Measurements from ENCODE around the gene EIF4A3.

DNA sequence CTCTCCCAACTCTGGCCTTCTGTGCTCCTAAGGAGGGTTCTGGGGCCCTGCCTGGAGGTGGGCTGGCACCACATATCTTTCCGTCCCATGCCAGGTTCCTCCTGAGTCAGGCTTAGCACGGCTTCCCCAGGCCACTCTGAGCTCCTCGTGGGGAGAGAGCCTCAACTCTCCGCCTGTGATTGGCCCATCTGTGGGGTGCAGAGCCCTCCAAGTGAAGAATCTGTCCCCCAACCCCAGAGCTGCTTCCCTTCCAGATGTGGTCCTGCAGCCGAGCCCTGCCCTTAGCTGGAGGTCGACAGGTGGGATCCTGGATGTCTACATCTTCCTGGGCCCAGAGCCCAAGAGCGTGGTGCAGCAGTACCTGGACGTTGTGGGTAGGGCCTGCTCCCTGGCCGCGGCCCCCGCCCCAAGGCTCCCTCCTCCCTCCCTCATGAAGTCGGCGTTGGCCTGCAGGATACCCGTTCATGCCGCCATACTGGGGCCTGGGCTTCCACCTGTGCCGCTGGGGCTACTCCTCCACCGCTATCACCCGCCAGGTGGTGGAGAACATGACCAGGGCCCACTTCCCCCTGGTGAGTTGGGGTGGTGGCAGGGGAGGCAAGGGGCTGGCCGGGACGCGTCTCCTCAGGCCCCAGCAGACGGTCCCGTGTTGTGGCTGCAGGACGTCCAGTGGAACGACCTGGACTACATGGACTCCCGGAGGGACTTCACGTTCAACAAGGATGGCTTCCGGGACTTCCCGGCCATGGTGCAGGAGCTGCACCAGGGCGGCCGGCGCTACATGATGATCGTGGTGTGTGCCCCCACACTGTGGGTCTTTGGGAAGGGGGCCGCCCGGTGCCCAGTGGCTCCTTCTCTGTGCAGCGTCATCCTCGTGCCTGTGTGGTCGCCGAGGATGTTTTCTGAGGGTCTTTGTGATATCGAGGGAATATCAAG, 38.6 kb downstream of the EIF4A3 start:
- no peak for TF ChIP-seq EZH2 (IDR thresholded peaks at IDR 0.05)
- TF ChIP-seq POLR2AphosphoS5 (IDR thresholded peaks at IDR 0.05; ENCODE audit: borderline replicate concordance, low read depth, low read length), result no peak
